ENCODE data around the gene MYB.
"Not testable (repeated sequence)": the region's sequence is repeated elsewhere in the genome, so short reads cannot be mapped to it uniquely, and the experiment has no call there.

MYB gene

GRCh38 chr6:135164387-135164786 is 16.7 kb upstream of the MYB start:
- not testable (repeated sequence) for DNase-seq (ENCODE audit: low read depth)

GRCh38 chr6:135165031-135165430 is 16.1 kb upstream of the MYB start:
- no peak for DNase-seq (ENCODE audit: low read depth)

- DNase-seq (ENCODE audit: low read depth), result no peak
These were observed 14.6 kb upstream of the MYB start for GRCh38 chr6:135166515-135166914.

GRCh38 chr6:135167617-135168016 is 13.5 kb upstream of the MYB start:
- no peak for DNase-seq (ENCODE audit: low read depth)

GRCh38 chr6:135168766-135169165 is 12.3 kb upstream of the MYB start:
- no peak for DNase-seq (ENCODE audit: low read depth)

GRCh38 chr6:135170238-135170637 is 10.9 kb upstream of the MYB start:
- DNase-seq (ENCODE audit: low read depth), result no peak

GRCh38 chr6:135170849-135171248 is 10.3 kb upstream of the MYB start:
- DNase-seq (ENCODE audit: low read depth), result no peak

- no peak for DNase-seq (ENCODE audit: low read depth)
These were observed 7.7 kb upstream of the MYB start for GRCh38 chr6:135173242-135173988.

GRCh38 chr6:135173989-135174484 is 7.1 kb upstream of the MYB start:
- DNase-seq (ENCODE audit: low read depth), result no peak

GRCh38 chr6:135176058-135176457 is 5.0 kb upstream of the MYB start:
- DNase-seq (ENCODE audit: low read depth), result no peak

GRCh38 chr6:135176464-135176863 is 4.6 kb upstream of the MYB start:
- DNase-seq (ENCODE audit: low read depth), result no peak

- DNase-seq (ENCODE audit: low read depth), result no peak
These were observed 1.7 kb upstream of the MYB start for GRCh38 chr6:135179372-135179771.

GRCh38 chr6:135179920-135180541 is 1.1 kb upstream of the MYB start:
- DNase-seq (ENCODE audit: low read depth), result no peak

- DNase-seq (ENCODE audit: low read depth), result no peak
These were observed 394 bp downstream of the MYB start for GRCh38 chr6:135181333-135182070.

GRCh38 chr6:135182071-135183001 is 1.2 kb downstream of the MYB start:
- no peak for DNase-seq (ENCODE audit: low read depth)

- DNase-seq (ENCODE audit: low read depth), result peak; percentile 65
These were observed 2.0 kb downstream of the MYB start for GRCh38 chr6:135183002-135183531.

GRCh38 chr6:135183532-135184440 is 2.7 kb downstream of the MYB start:
- DNase-seq (ENCODE audit: low read depth), result peak; percentile 59

- no peak for DNase-seq (ENCODE audit: low read depth)
These were observed 4.4 kb downstream of the MYB start for GRCh38 chr6:135185483-135185882.

- DNase-seq (ENCODE audit: low read depth), result no peak
These were observed 5.1 kb downstream of the MYB start for GRCh38 chr6:135186255-135186654.

- no peak for DNase-seq (ENCODE audit: low read depth)
These were observed 6.3 kb downstream of the MYB start for GRCh38 chr6:135187372-135187771.
